Measurements from ENCODE around the gene ALK.

ALK gene

DNA sequence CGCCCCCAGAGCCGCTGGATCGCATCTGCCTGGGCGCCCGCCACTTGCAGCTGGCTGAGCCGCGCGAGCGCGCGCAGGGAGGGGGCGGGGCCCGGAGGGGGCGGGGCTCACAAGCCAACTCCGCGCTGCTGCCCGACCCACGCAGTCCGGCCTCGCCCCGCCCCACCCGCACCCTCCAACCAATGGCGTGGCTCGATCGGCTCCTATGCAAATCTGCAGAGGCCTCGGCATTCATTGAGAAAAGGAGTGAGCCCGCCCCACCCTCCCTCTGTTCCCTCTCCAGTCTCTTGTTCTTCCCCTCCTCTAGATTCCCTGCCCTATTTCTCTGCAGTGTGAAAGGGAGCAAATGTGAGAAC, at the start of gene ALK:
ALK (minus strand) TSS at position 27 of the 356 bp plus-strand sequence. CDS start 927 bp downstream, outside the sequence.
- DNase-seq, result peak in 1 of 2 donors; percentile 66

DNA sequence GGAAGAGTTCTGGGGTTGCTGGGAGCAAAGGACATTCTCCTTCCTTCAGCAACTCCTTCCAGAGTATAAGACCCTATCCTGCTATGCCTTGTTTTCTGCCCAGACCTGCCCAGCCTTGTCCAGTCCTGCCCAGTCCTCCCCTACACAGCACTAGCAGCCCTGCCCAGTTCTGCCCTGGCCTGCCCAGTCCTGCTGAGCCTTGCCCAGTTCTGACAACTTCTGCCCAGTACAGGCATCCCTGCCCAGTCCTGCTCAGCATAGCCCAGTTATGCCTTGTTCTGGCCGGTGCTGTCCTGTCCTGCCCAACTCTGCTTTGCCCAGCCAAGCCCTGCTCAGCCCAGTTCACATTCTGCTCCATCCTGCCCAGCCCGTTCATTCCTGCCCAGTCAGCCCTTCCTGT, 44.9 kb upstream of the ALK start:
- DNase-seq, result no peak

DNA sequence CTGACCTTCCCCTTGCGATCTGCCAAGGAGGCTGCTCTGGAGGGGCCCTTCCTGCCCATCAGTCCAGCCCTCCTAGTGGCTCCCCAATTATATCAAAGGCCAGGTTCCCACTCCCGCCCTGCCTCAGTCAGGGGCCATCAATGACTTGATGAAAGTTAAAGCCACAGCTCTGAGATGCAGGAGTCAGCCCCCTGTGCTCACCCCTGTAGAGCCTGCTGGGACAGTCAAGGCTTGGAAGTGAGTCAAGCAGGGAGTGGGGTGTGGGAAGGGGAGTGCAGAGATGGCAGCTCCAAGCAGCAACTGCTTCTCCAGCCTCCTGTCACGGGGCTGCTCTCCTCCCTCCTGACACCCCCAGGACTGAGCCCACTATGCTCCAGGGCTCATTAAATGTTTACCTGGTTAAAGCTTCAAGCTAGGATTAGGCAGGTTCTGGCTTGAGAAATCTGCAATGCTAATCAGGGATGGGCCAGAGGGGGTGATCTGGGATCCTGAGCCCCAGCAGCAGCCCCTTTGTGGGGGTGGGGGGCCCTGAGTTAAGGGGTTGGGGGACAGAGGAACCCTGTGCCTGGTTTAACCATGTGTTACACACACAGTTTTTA, 42.7 kb upstream of the ALK start:
- DNase-seq, result no peak

DNA sequence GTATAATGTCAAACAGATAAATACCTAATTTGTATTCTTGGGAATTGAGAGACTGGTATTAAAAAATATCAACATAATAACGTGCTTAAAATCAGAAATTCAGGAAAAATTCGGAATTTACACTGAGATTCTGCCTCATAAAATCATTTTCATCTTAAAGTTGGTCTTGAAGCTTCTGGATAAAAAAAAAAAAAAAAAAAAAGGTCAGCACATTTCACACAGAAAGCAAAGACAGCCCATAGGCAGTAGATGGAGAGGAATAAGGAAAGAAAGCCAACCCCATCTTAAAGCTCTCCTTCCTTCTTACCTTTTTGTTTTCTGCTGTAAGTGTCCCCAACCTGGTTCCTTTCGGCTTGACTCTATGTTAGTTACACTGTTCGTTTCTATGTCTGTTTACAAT, 41.5 kb upstream of the ALK start:
- no peak for DNase-seq

DNA sequence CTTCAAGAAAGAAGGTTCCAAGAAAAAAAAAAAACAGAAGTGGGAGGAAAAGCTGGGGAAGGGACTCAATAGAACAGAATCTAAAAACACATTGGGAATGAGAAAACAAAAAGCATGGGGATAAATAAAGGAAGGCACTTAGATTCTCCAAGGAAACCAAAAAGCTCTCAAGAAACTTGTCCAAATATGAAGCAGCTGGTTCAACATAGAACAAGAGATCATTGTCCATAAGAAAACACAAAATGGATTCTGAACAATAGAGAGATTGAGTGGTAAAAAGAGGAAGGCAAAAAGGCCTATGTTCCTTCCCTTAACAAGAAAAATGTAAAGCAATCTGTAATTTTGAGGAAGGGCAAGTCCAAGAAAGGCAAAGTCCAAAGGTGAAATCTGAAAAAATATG, 32.9 kb upstream of the ALK start:
- no peak for DNase-seq

DNA sequence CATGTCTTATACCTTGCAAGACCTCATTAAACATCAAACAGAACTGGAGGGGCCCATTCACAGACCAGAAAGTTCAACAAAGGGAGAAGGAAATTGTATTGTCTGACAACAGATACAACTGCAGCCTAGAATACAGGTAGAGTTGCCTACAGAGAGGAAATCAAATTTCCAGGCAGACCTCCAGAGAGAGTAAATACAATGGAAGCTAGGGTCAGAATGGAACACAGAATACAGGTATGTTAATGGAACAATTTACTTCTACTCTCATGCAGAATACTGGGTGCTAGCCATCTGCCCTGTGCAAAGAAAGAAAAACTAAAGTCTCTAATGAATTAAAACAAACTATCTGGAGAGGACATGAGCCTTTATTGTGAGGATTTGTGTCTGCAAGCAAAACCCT, 31.6 kb upstream of the ALK start:
- no peak for DNase-seq

DNA sequence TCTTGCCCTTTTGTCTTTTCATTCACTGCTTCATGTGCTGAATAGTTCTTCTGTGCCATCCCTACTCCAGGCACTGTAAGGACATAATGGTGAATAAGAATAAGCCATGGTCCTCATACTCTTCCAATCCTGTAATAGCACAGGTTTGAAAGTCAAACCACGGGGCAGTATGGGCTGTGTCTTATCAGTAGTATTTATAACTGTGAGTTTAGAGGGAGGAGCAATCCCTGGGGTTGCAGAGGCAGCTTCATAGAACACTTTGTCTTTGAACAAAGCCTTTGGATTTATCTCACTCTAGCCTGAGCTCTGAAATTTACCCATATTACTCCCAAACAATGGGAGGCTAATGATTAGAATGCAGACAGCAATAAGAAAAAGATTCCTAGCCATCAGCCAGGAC, 30.2 kb upstream of the ALK start:
- DNase-seq, result no peak

DNA sequence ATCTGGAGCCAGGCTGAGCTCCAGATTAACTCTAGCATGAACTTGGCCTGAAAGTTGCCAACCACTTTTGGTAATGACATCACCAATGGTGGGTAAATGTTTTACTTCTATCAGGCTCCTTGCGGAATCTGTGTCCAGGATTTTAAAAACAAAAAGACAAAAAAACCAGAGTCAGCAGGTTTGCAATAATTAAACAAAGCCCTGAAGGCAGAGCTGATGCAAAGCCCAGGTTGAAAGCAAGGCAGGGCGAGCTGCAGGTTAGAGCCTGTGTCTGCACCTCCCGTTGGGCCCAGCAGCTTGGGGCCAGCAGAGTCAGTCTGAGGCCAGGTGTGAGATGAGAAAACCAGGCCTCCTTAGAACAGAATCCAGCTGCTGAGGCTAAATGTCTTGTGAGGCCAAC, 29.1 kb upstream of the ALK start:
- DNase-seq, result no peak

DNA sequence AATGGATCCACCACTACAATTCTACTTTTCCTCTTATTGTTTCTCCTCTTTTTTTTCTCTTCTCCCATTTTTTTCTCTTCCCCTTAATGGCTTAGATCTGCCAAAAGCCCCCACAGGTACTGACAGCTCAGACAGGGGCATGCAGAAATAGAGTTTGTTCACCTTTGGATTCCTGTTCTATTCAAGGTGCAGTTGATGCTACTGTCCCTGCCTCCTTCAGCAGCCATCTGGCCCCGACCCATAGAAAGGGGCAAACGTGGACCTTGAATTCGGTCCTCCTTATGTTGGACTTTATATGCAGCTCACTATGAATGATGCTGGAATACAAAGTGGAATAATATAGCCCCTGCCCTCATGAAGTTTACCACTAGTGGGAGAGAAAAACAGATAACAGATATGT, 27.7 kb upstream of the ALK start:
- no peak for DNase-seq

DNA sequence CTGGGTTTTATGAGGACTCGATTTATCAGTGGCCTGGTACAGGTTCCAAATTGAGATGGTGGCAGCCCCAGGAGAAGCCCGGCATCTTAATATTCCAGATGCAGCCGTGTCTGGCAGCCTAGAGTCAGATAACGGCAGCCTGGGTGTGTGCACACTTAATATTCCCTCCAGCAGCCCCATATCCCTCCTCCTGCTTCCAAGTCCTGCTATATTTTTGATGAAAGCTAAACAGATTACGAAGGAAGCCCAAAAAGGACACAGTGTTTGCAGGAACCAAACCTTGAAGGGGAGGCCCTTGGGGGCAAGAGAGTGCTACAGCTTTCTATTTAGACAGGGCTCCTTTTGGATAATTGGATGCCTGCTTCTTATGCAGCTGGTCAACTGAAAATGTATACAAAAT, 25.1 kb upstream of the ALK start:
- no peak for DNase-seq

DNA sequence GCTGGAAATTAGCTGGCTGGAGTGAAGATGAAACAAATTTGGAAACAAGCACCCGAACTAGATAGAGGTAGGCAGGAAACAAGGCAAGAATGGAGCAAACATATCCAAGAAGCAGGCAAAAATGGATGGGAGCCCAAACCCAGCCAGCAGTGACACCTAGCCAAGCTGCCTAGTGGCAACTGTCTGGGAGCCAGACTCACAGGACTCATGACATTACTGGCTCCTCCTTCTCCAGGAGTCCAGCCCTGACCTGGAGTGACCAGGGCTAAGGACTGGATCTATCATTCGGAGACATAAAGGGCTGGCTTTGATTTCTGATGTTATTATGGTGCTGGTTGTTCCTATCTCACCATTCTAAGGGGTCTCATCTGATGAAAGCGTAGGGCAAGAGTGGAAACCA, 21.3 kb upstream of the ALK start:
- no peak for DNase-seq

DNA sequence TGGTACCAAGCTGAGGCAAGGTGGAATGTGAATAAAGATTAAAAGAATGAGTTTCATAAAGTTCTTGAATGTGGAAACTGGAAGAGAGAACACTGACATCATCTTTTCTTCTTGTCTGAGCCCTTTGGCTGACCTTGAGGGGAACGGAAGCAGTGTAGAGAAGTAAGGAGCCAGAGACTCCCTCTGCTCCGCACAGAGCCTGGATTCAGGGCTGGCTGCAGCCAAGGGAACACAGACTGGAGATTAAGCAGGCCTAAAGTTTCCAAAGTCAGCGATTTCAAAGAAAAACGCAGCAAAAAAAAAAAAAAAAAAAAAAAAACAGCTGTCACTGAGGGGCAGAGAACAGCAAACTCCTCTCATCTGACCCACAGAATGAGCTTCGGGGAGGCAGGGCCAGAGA, 19.3 kb upstream of the ALK start:
- DNase-seq, result no peak

DNA sequence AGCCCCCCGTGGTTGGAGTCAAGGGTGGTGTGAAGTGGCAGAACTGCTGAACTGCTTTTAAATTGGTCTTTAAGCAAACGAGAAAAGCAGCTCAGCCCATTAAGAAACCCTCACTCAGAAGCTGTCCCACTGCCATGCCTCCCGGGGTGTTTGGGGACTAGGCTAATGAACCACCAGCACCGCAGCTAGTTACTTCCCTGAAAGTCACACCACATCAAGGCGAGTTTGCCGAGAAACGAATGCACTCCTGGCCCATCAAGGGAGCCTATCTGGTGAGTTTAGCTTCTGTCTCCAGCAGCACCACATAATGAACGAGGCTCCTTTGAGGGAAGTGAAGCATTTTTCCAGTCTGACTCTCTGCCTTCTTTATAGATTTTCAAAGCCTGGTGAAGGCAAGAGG, 14.6 kb upstream of the ALK start:
- no peak for DNase-seq

DNA sequence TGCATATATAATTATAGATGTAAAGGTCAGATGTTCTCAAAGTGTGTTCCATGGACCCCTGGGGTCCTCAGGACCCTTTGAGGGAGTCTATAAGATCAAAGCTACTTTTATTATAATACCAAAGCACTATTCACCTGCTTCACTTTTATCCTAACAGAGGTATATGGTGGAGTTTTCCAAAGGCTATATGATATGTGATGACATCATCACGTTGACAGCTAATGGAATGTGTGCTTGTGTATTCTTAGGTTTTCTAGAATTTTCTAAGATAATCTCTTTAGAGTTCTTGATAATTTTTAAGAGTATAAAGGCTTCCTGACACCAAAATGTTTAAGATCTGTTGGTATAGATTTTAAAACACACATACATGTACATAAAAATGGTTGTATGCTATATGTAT, 10.4 kb upstream of the ALK start:
- DNase-seq, result no peak

DNA sequence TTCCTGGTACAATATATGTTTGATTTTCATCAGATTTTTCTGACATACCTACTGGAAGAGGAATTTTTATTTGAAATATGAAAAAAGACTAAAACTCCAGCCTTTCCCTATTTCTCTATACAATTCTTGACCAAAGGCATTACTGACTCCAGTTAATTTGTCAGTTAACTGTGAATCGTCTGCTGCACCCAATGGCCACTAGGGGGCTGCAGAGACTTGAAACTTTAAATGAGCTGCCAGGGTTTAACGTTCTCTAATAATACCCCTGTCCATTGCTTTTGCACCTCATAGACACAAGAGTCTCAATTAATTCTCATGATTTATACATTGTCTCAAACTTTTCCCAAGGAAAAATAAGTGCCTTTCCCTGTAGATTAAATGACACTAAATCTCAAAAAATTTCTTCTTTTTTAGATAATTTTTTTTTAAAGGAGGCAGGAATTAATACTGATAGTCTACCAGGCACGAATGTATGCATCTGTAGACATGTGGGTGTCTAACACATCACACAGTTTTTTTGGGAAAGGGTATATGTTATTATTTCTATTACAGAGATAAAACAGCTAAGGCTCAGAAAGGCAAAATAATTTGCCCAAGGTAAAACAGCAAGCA, 1.8 kb upstream of the ALK start:
- DNase-seq, result no peak

DNA sequence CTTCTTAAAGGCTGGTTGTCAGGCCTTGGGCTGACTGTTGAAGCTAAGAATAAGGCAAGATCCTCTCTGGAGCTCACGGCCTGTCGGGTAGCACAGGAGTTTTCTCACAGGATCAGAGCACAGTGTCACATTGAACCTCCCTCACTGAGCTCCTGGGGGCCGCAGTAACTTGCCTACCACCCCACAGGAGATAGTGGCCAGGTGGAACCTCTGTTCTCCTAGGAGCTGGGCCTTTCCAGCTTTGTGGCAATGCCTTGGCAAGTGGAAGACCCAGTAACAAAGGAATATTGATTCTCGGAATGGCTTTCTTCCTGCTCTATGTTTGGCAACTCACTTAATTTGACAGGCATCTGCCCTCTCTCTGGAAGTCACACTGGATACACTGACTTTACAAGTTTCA, 1.2 kb upstream of the ALK start:
- DNase-seq, result no peak

DNA sequence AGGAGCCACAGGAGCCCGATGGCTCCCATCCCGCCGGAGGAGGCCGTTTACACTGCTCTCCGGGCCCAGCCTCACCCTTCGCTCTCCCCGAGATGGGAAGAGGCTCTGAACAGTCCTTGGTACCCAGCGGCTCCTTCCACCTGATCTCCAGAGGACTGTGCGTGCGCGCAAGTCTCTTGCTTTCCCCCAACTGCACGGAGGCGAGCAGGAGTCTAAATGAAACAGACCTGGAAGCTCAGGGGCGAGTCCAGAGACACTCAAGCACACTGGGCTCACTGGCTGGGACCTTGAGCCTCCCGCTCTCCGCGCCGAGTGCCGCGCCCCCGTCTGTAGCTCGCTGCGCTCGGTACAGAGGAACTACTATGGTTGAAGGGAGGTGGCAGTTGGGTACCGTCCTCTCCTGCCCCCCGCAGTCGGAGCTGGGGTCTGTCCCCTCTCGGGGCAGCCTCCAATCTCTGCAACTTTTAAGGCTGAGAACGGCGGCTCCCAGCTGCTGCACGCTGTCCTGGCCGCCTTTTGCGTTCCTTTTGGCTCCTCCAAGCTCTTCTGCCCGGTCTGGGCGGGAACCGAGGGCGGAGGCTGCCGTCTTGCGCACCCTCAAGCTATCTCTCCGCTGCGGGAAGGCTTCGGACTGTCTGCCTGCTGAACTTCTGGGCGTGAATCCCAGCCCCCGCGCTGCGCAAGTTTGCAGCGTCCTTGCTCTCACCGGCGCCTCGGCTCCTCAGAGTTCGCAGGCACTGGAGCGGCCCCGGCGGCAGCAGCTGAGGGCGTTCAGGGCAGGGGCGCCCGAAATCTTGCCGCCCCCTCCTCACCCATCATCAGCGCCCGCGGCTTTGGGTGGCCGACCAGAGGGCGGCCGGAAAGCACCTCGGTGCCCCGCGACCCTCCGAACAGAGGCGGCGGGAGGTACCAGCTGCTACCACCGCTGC, 491 bp downstream of the ALK start:
- DNase-seq, result no peak

DNA sequence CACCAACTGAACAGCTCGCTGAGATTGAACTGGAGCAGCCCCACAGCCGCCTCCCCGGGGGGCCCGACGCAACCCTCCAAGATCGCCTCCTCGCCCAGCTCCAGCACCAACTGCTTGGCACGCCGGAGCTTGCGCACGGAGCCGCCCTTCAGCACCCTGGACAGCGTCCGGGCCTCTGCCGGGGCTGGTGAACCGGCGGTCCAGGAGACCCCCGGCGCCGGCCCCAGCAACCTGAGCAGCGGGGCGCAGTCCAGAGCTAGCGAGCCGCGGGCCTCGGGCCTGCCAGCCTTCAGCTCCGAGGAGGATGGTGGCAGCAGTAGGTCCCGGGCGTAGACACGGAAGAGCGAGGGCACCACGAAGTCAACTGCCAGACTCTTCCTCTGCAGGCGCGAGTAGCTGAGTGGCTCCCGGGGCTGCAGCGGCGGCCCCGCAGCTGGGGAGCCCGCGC, 1.2 kb downstream of the ALK start:
- no peak for DNase-seq

DNA sequence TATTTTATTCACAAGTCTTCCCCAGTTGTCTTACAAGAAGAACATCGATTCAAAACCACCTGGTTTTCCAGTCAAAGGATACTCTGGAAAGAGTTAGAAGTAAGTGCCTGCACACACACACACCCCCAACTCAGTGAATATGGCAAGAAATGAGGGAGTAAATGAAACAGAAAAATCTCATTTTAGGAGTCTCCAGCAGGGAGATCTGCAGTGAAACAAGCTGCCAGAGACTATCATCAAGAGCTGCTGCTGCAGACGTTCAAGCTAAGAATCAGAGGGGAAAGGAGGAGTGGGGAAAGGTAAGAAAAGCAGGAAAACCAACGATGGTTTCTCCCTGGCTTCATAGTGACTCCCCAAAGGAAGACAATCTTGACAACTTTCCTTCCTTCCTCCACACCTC, 2.4 kb downstream of the ALK start:
- no peak for DNase-seq

DNA sequence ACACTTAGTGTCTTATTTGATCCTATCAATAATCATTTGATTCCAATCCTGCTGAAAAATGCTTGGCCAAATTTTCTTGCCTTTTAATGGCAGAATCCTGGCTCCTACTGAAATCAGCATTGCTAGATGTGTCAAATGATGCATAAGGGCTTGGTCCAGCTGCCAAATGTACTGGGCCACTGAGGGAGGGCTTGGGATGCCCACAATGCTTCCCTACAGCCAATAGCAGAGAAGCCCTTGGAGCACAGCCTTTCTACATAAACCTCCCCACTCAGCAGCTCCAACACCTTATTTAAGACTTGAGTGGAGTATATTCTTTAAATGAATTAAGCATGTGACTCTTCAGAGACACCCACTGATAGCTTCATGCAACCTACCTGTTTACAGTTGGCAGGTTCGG, 3.6 kb downstream of the ALK start:
- no peak for DNase-seq

DNA sequence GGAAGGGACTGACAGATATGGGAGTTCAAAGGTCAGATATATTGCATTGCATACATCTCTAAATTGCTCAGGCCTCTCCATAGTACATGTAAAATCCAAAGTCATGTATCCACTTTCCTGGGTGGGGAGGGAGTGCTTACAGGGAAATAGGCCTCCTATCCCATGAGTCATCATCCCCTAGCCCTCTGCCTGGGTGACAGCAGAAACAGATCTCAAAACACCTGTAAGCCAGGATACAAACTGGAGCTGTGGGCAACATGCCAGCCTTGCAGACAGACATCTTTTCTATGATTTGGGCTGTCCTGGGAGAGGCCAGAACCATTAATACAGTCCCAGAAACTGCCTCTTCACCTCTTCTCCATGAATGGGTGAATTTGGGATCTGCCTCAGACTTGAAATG, 4.8 kb downstream of the ALK start:
- no peak for DNase-seq

DNA sequence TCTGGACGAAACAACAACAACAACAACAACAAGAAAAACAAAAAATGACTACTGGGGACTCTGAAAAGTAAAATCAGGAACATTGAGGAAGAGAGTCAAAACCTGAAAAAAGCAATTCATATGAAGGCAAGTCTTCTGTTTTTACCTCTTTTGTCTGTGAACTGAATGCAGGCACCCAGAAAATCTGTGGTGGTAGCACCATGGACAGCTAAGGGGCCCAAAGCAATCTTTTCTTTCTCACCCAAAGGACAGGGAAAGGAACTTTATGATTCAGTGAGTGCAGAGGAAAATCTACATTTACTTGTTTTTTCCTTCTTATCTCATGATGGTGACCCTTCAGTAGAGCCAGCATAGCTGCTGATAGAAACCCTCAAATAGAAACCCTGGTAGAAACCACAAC, 10.4 kb downstream of the ALK start:
- DNase-seq, result no peak

DNA sequence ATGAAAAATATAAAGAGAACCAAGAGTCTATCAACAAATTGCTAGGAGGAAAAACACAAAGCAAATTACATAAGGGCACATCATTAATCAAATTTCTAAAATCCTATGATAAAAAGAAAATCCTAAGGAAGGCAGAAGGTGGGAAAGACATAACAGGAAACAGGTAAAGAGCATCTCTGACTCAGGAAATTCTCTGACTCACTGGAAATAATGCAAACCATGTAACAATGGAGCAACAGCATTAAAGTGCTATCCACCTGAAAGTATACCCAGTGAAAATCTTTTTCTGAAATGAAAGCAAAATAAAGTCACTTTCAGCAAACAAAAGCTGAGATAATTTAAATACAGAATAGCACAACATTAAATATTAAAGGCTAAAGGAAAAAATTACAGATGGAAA, 10.9 kb downstream of the ALK start:
- no peak for DNase-seq

DNA sequence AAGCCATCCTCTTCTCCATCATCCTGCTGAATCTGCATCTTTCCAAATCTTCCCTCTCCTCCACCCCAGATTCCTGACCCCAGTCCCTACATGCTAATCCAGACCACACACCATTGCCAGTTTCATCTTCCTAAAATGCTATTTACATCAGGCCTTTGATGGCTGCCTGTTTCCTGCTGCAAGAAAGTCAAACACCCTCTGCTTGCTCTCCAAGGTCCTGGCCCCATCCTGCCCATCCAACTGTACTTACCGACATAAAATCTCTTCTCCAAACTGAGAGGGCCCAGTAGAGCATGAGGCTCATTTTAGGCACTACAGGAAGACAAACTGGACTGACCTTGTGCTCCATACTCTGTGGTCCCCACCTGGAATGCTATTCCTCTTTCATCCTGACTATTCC, 19.0 kb downstream of the ALK start:
- no peak for DNase-seq
